ENCODE measurements around the gene KMT5C.
A peak's percentile ranks its signal among the peaks of the same experiment; 100 is the strongest.

The KMT5C gene

GRCh38 chr19:55316646-55317045 lies 23.0 kb upstream of the KMT5C start:
- no peak overlapping the region for H3K4me3 ChIP-seq (ENCODE audit: low read length)
- H3K9ac ChIP-seq (ENCODE audit: low read length): no peak overlapping the region
- H3K4me2 ChIP-seq (ENCODE audit: low read length): no peak overlapping the region
- no peaks in the 10 kb centered on the region for H3K36me3 ChIP-seq (replicated peaks; ENCODE audit: low read depth, low read length)
- H3K9me3 ChIP-seq (ENCODE audit: insufficient read depth, low read length): no peaks in the 10 kb centered on the region
- no peaks in the 10 kb centered on the region for H3K4me1 ChIP-seq (ENCODE audit: low read length)
- no peak for TF ChIP-seq EZH2phosphoT487 (IDR thresholded peaks at IDR 0.05; ENCODE audit: low read depth)
- TF ChIP-seq CTCF (IDR thresholded peaks at IDR 0.05; ENCODE audit: low read depth, low read length): no peak
- H4K20me1 ChIP-seq (ENCODE audit: insufficient read depth, low read length): no peaks in the 10 kb centered on the region
- no peak overlapping the region for H2AFZ ChIP-seq (ENCODE audit: low read depth, low read length)
- H3K27ac ChIP-seq (ENCODE audit: low read length): no peak overlapping the region
- H3K27me3 ChIP-seq (ENCODE audit: low read depth, low read length): no peaks in the 10 kb centered on the region
- H3K79me2 ChIP-seq (ENCODE audit: low read length): no peaks in the 10 kb centered on the region

- no peaks in the 10 kb centered on the region for H3K27me3 ChIP-seq (ENCODE audit: low read depth, low read length)
- no peak overlapping the region for H2AFZ ChIP-seq (ENCODE audit: low read depth, low read length)
- no peaks in the 10 kb centered on the region for H3K79me2 ChIP-seq (ENCODE audit: low read length)
- H3K9me3 ChIP-seq (ENCODE audit: insufficient read depth, low read length): no peaks in the 10 kb centered on the region
- no peak overlapping the region for H3K4me3 ChIP-seq (ENCODE audit: low read length)
- H3K4me2 ChIP-seq (ENCODE audit: low read length): peak overlapping the region; percentile 17; the same call in 1 of the 2 replicates
- no peak for TF ChIP-seq EZH2phosphoT487 (IDR thresholded peaks at IDR 0.05; ENCODE audit: low read depth)
- no peak for TF ChIP-seq CTCF (IDR thresholded peaks at IDR 0.05; ENCODE audit: low read depth, low read length)
- peaks cover 2% of the 10 kb centered on the region; the same call in 1 of the 2 replicates for H3K4me1 ChIP-seq (ENCODE audit: low read length)
- no peaks in the 10 kb centered on the region for H3K36me3 ChIP-seq (replicated peaks; ENCODE audit: low read depth, low read length)
- no peaks in the 10 kb centered on the region for H4K20me1 ChIP-seq (ENCODE audit: insufficient read depth, low read length)
- no peak overlapping the region for H3K27ac ChIP-seq (ENCODE audit: low read length)
- H3K9ac ChIP-seq (ENCODE audit: low read length): no peak overlapping the region
These were observed 19.9 kb upstream of the KMT5C start for GRCh38 chr19:55319785-55320184.

- Histone ChIP-seq H3K36me3 (replicated peaks; ENCODE audit: low read depth, low read length) (no peaks in the 10 kb centered on the region), H3K27ac (ENCODE audit: low read length) (no peak overlapping the region), H3K4me3 (ENCODE audit: low read length) (no peak overlapping the region), H3K4me1 (ENCODE audit: low read length) (peaks cover 6% of the 10 kb centered on the region; the same call in 1 of the 2 replicates), H3K4me2 (ENCODE audit: low read length) (no peak overlapping the region), H3K9me3 (ENCODE audit: insufficient read depth, low read length) (no peaks in the 10 kb centered on the region), H4K20me1 (ENCODE audit: insufficient read depth, low read length) (no peaks in the 10 kb centered on the region), H3K79me2 (ENCODE audit: low read length) (no peaks in the 10 kb centered on the region), H3K9ac (ENCODE audit: low read length) (no peak overlapping the region), H3K27me3 (ENCODE audit: low read depth, low read length) (no peaks in the 10 kb centered on the region), H2AFZ (ENCODE audit: low read depth, low read length) (no peak overlapping the region)
- TF ChIP-seq CTCF (IDR thresholded peaks at IDR 0.05; ENCODE audit: low read depth, low read length) (no peak), EZH2phosphoT487 (IDR thresholded peaks at IDR 0.05; ENCODE audit: low read depth) (no peak)
These were observed 18.7 kb upstream of the KMT5C start for GRCh38 chr19:55320844-55321419.

- H3K4me3 ChIP-seq (ENCODE audit: low read length): no peak overlapping the region
- H3K79me2 ChIP-seq (ENCODE audit: low read length): no peaks in the 10 kb centered on the region
- no peak overlapping the region for H3K9ac ChIP-seq (ENCODE audit: low read length)
- H3K27ac ChIP-seq (ENCODE audit: low read length): no peak overlapping the region
- H3K4me2 ChIP-seq (ENCODE audit: low read length): no peak overlapping the region
- H3K36me3 ChIP-seq (replicated peaks; ENCODE audit: low read depth, low read length): no peaks in the 10 kb centered on the region
- H3K4me1 ChIP-seq (ENCODE audit: low read length): peaks cover 6% of the 10 kb centered on the region; the same call in 1 of the 2 replicates
- no peak for TF ChIP-seq EZH2phosphoT487 (IDR thresholded peaks at IDR 0.05; ENCODE audit: low read depth)
- TF ChIP-seq CTCF (IDR thresholded peaks at IDR 0.05; ENCODE audit: low read depth, low read length): no peak
- no peaks in the 10 kb centered on the region for H3K27me3 ChIP-seq (ENCODE audit: low read depth, low read length)
- no peaks in the 10 kb centered on the region for H4K20me1 ChIP-seq (ENCODE audit: insufficient read depth, low read length)
- H3K9me3 ChIP-seq (ENCODE audit: insufficient read depth, low read length): no peaks in the 10 kb centered on the region
- no peak overlapping the region for H2AFZ ChIP-seq (ENCODE audit: low read depth, low read length)
These were observed 18.1 kb upstream of the KMT5C start for GRCh38 chr19:55321466-55322137.

All from OCI-LY3 (cell line).